Neuronal stem cell (in vitro differentiated cells): ENCODE results near the gene NKAPD1.
"Not testable (repeated sequence)": the region's sequence is repeated elsewhere in the genome, so short reads cannot be mapped to it uniquely, and the experiment has no call there.

ENCODE experiments used
- DNase-seq: peaks from one replicate; pipeline ENCODE4 v3.0.0-alpha.2; 2013; ENCODE audit warnings: low spot score
- H2AFZ ChIP-seq: one replicate; pipeline ENCODE4 v1.6.1; 2013; ENCODE audit warnings: mild to moderate bottlenecking, low read length, inconsistent platforms
- H2AK5ac ChIP-seq: 2 replicates; pipeline ENCODE4 v1.6.1; 2013; ENCODE audit warnings: low read depth, mild to moderate bottlenecking, inconsistent platforms, low read length, moderate library complexity, mixed read lengths
- H2BK120ac ChIP-seq: 2 replicates; pipeline ENCODE4 v1.6.1; 2013; ENCODE audit warnings: low read depth, mild to moderate bottlenecking, inconsistent platforms, low read length, moderate library complexity, mixed read lengths
- H2BK12ac ChIP-seq: one replicate; pipeline ENCODE4 v1.6.1; 2013; ENCODE audit warnings: low read length, inconsistent platforms
- H2BK15ac ChIP-seq: 2 replicates; pipeline ENCODE4 v1.6.1; 2013; ENCODE audit warnings: mild to moderate bottlenecking, low read length, inconsistent platforms, mixed read lengths
- H2BK5ac ChIP-seq: one replicate; pipeline ENCODE4 v1.6.1; 2013; ENCODE audit warnings: inconsistent platforms, mild to moderate bottlenecking, low read length, moderate library complexity
- H3K14ac ChIP-seq: one replicate; pipeline ENCODE4 v1.6.1; 2013; ENCODE audit warnings: low read length, inconsistent platforms
- H3K18ac ChIP-seq: 2 replicates; pipeline ENCODE4 v1.6.1; 2013; ENCODE audit warnings: low read length, inconsistent platforms
- H3K23ac ChIP-seq: 2 replicates; pipeline ENCODE4 v1.6.1; 2013; ENCODE audit warnings: low read depth, mild to moderate bottlenecking, mixed read lengths, low read length, inconsistent platforms; ENCODE audit not compliant: poor library complexity
- H3K27ac ChIP-seq: replicated peaks from 3 replicates; pipeline ENCODE4 v1.5.1; 2013; ENCODE audit warnings: low read length, inconsistent platforms
- H3K27me3 ChIP-seq, 3 experiments: 2 replicates each; pipeline ENCODE4 v1.6.1; 2013; ENCODE audit warnings: low read length in 3 of 3, mild to moderate bottlenecking in 2 of 3, inconsistent platforms in 1 of 3, low read depth in 1 of 3, mixed read lengths in 1 of 3, moderate library complexity in 1 of 3; ENCODE audit not compliant: control insufficient read depth in 3 of 3, insufficient read depth in 3 of 3
- H3K36me3 ChIP-seq, 2 donors: replicated peaks in 1 of 2; 2 replicates each; pipeline ENCODE4 v1.6.1; 2013; ENCODE audit warnings: low read length in 2 of 2; ENCODE audit not compliant: control insufficient read depth in 2 of 2, insufficient read depth in 2 of 2
- H3K4ac ChIP-seq: 2 replicates; pipeline ENCODE4 v1.6.1; 2013; ENCODE audit warnings: inconsistent platforms, mild to moderate bottlenecking, low read length, moderate library complexity
- H3K4me1 ChIP-seq, 2 donors: 1 replicate in 1 of 2; 2 replicates in 1 of 2; pipeline ENCODE4 v1.6.1; 2013; ENCODE audit warnings: low read length in 2 of 2, low read depth in 1 of 2; ENCODE audit not compliant: control insufficient read depth in 2 of 2, insufficient read depth in 1 of 2
- H3K4me2 ChIP-seq: one replicate; pipeline ENCODE4 v1.6.1; 2013; ENCODE audit warnings: mild to moderate bottlenecking, low read length, inconsistent platforms; ENCODE audit not compliant: insufficient read depth, poor library complexity, severe bottlenecking
- H3K4me3 ChIP-seq, 2 donors: 2 replicates each; pipeline ENCODE4 v1.5.1; 2013; ENCODE audit warnings: low read length in 2 of 2, mild to moderate bottlenecking in 2 of 2, inconsistent platforms in 1 of 2, moderate library complexity in 1 of 2
- H3K79me1 ChIP-seq: one replicate; pipeline ENCODE4 v1.6.1; 2013; ENCODE audit warnings: low read depth, mild to moderate bottlenecking, inconsistent platforms, low read length, moderate library complexity
- H3K9ac ChIP-seq: one replicate; pipeline ENCODE4 v1.6.1; 2013; ENCODE audit warnings: mild to moderate bottlenecking, low read depth, low read length, inconsistent platforms; ENCODE audit not compliant: poor library complexity
- H3K9me3 ChIP-seq, 2 donors: replicated peaks in 1 of 2; 2 replicates each; pipeline versions ENCODE3 to v1.6.1; 2013; ENCODE audit warnings: low read length in 2 of 2, mild to moderate bottlenecking in 2 of 2, inconsistent platforms in 1 of 2, low read depth in 1 of 2, mixed read lengths in 1 of 2, moderate library complexity in 1 of 2; ENCODE audit not compliant: control insufficient read depth in 2 of 2, insufficient read depth in 1 of 2
- H4K8ac ChIP-seq: one replicate; pipeline ENCODE4 v1.6.1; 2013; ENCODE audit warnings: low read depth, mild to moderate bottlenecking, inconsistent platforms, low read length, moderate library complexity
- H4K91ac ChIP-seq: one replicate; pipeline ENCODE4 v1.6.1; 2013; ENCODE audit warnings: low read length, low read depth, mild to moderate bottlenecking, inconsistent platforms; ENCODE audit not compliant: poor library complexity
- WGBS, 2 donors: extraction: QIAGEN DNeasy Blood & Tissue Kit; methylation state at CpG; one replicate each; pipeline ENCODE4 v1.1.7; 2013; ENCODE audit warnings: missing lambda C conversion rate in 2 of 2, mixed read lengths in 1 of 2; ENCODE audit not compliant: insufficient read length in 2 of 2, insufficient replicate concordance in 1 of 2; ENCODE audit errors: extremely low coverage in 2 of 2; 5-methylcytosine and 5-hydroxymethylcytosine counted together

NKAPD1 gene

GRCh38 chr11:112048256-112048655 lies 25.8 kb upstream of the NKAPD1 start:
- H3K4me1 ChIP-seq, H4K91ac ChIP-seq, H2BK5ac ChIP-seq, H2BK120ac ChIP-seq, H3K14ac ChIP-seq, H3K4me2 ChIP-seq, H3K4ac ChIP-seq, H2BK15ac ChIP-seq, H4K8ac ChIP-seq, H3K18ac ChIP-seq, H3K23ac ChIP-seq, H3K4me3 ChIP-seq, H3K27me3 ChIP-seq, H2AFZ ChIP-seq, H3K27ac ChIP-seq, DNase-seq, H3K79me1 ChIP-seq, H2BK12ac ChIP-seq, H3K9ac ChIP-seq, H2AK5ac ChIP-seq: not testable (repeated sequence)
- H3K9me3 ChIP-seq, result peaks cover 0 to 11% of the 10 kb centered on the region in 2 donors
- no CpG with 5 or more reads among the region's 3 CpGs for WGBS, 2 donors
- peaks cover 13 to 94% of the 10 kb centered on the region in 2 donors for H3K36me3 ChIP-seq

- peaks cover 18 to 94% of the 10 kb centered on the region in 2 donors for H3K36me3 ChIP-seq
- no peak overlapping the region for H2AK5ac ChIP-seq
- no peak overlapping the region for H3K14ac ChIP-seq
- no peak overlapping the region for H3K4ac ChIP-seq
- no peak overlapping the region for H3K23ac ChIP-seq
- H3K4me2 ChIP-seq, result no peak overlapping the region
- H2BK5ac ChIP-seq, result no peak overlapping the region
- no peaks in the 10 kb centered on the region for H3K79me1 ChIP-seq
- H3K27me3 ChIP-seq, result no peaks in the 10 kb centered on the region
- peaks cover 0 to 11% of the 10 kb centered on the region in 2 donors for H3K9me3 ChIP-seq
- H3K4me3 ChIP-seq, result no peak overlapping the region
- no CpG with 5 or more reads among the region's 2 CpGs for WGBS, 2 donors
- H4K8ac ChIP-seq, result no peak overlapping the region
- H4K91ac ChIP-seq, result no peak overlapping the region
- DNase-seq, result no peak
- no peak overlapping the region for H3K9ac ChIP-seq
- H3K4me1 ChIP-seq, result no peaks in the 10 kb centered on the region
- H3K27ac ChIP-seq, result no peak overlapping the region
- H2BK12ac ChIP-seq, result no peak overlapping the region
- no peak overlapping the region for H3K18ac ChIP-seq
- H2AFZ ChIP-seq, result no peak overlapping the region
- H2BK15ac ChIP-seq, result no peak overlapping the region
- no peak overlapping the region for H2BK120ac ChIP-seq
Observed at GRCh38 chr11:112049777-112050176, 24.3 kb upstream of the NKAPD1 start.

- Histone ChIP-seq H4K8ac (no peak overlapping the region), H2BK5ac (no peak overlapping the region), H3K4me1 (no peaks in the 10 kb centered on the region), H3K9me3 (peaks cover 0 to 11% of the 10 kb centered on the region in 2 donors), H3K4ac (no peak overlapping the region), H3K36me3 (peaks cover 14 to 91% of the 10 kb centered on the region in 2 donors), H3K4me2 (no peak overlapping the region), H2BK120ac (no peak overlapping the region), H2BK15ac (no peak overlapping the region), H3K23ac (no peak overlapping the region), H3K27me3 (no peaks in the 10 kb centered on the region), H2BK12ac (no peak overlapping the region), H3K4me3 (no peak overlapping the region), H3K14ac (no peak overlapping the region), H3K18ac (no peak overlapping the region), H3K27ac (no peak overlapping the region), H4K91ac (no peak overlapping the region), H3K9ac (no peak overlapping the region), H2AK5ac (no peak overlapping the region), H3K79me1 (no peaks in the 10 kb centered on the region), H2AFZ (no peak overlapping the region)
- DNase-seq, result no peak
- WGBS, 2 donors, result no CpG with 5 or more reads among the region's 3 CpGs
Observed at GRCh38 chr11:112050721-112051120, 23.4 kb upstream of the NKAPD1 start.

GRCh38 chr11:112051768-112052167 lies 22.3 kb upstream of the NKAPD1 start:
- H2AFZ ChIP-seq, result no peak overlapping the region
- H3K9ac ChIP-seq, result no peak overlapping the region
- peaks cover 0 to 7% of the 10 kb centered on the region in 2 donors for H3K9me3 ChIP-seq
- H3K79me1 ChIP-seq, result no peaks in the 10 kb centered on the region
- H2BK120ac ChIP-seq, result no peak overlapping the region
- H3K4ac ChIP-seq, result no peak overlapping the region
- H4K91ac ChIP-seq, result no peak overlapping the region
- H4K8ac ChIP-seq, result no peak overlapping the region
- H3K14ac ChIP-seq, result no peak overlapping the region
- no peak overlapping the region for H3K27ac ChIP-seq
- peaks cover 14 to 91% of the 10 kb centered on the region in 2 donors for H3K36me3 ChIP-seq
- no peak for DNase-seq
- H2BK12ac ChIP-seq, result no peak overlapping the region
- no peaks in the 10 kb centered on the region for H3K4me1 ChIP-seq
- WGBS, 2 donors, result no CpG with 5 or more reads among the region's 3 CpGs
- H3K18ac ChIP-seq, result no peak overlapping the region
- H3K23ac ChIP-seq, result no peak overlapping the region
- H3K4me2 ChIP-seq, result no peak overlapping the region
- H2BK5ac ChIP-seq, result no peak overlapping the region
- H3K27me3 ChIP-seq, result no peaks in the 10 kb centered on the region
- no peak overlapping the region for H3K4me3 ChIP-seq
- no peak overlapping the region for H2BK15ac ChIP-seq
- no peak overlapping the region for H2AK5ac ChIP-seq
